ENCODE results near the gene GCC2. TPM values are rescaled to one million over a fixed set of nuclear protein-coding genes. Genes with fewer than 3 reads are reported as not detected.

The GCC2 gene
- total and polyA plus RNA-seq, 2 of the 13 experiments (the other 11 are each of a cell fraction or from before 2014, with no cell fraction given) = 17.6 to 22.5 TPM

- TF ChIP-seq ZSCAN5A (CRISPR knock-in tag; IDR thresholded peaks at IDR 0.05; ENCODE audit: borderline replicate concordance) (no peak), KLF16 (CRISPR knock-in tag; IDR thresholded peaks at IDR 0.05) (no peak)
Observed at GRCh38 chr2:108414945-108415344, 34.1 kb upstream of the GCC2 start (continued).

- Histone ChIP-seq H2AFZ (ENCODE audit: low read length) (no peak overlapping the region), H3K4me3 (replicated peaks in 1 of 3; ENCODE audit: insufficient read depth in 1 of 3, low read depth in 2 of 3, low read length in 3 of 3) (no peak overlapping the region), H4K20me1 (ENCODE audit: insufficient read depth, low read length) (no peaks in the 10 kb centered on the region), H3K36me3 (replicated peaks in 1 of 2; ENCODE audit: control insufficient read depth in 1 of 2, insufficient read depth in 2 of 2, low read length in 2 of 2) (no peaks in the 10 kb centered on the region), H3K9ac (ENCODE audit: insufficient read depth, low read depth, low read length) (no peak overlapping the region), H3K9me3 (ENCODE audit: low read length) (no peaks in the 10 kb centered on the region), H3K27me3 (ENCODE audit: control insufficient read depth in 1 of 2, insufficient read depth in 2 of 2, low read length in 2 of 2) (no peaks in the 10 kb centered on the region), H3K4me1 (ENCODE audit: insufficient read depth, low read length) (peaks cover 23% of the 10 kb centered on the region), H3K79me2 (ENCODE audit: insufficient read depth, low read length) (no peaks in the 10 kb centered on the region), H3K4me2 (ENCODE audit: low read depth, low read length) (no peak overlapping the region), H3K27ac (ENCODE audit: extremely low read length, insufficient read depth, low read length) (no peak overlapping the region)
- ChIA-PET POLR2A (no interaction called here), CTCF (ENCODE audit: low intra/inter-chr PET ratio, low total read pairs) (interaction anchor here (1.1 to 2.3 kb wide), 4 partner anchors 20 to 167 kb away, joined by 3 to 26 read pairs (median 10); no protein-coding TSS in a partner anchor)
- peak; percentile 88 for FAIRE-seq
- peak; percentile 80 for DNase-seq (ENCODE audit: low spot score)
- in situ Hi-C loops (cut with HindIII; ENCODE audit: extremely low pct_ligation_motif_present, low pct_unique_long_range_greater_than_20kb) (loop anchor here (5.0 kb wide), 1 partner anchor 165 kb away; no protein-coding TSS in a partner anchor), intact Hi-C loops (cut with micrococcal nuclease; ENCODE audit: unreplicated experiment) (loop anchor here (1.0 kb wide), 3 partner anchors 32 to 167 kb away; partner anchors contain the start of gene GCC2)
- peak; percentile 100 for ATAC-seq
- no TSS peak for BruUV-seq (replicated peaks)
- WGBS (ENCODE audit: low lambda C conversion rate) = 10% methylated on average over 2 of the region's 2 CpGs
- TF ChIP-seq HMG20A (CRISPR knock-in tag; IDR thresholded peaks at IDR 0.05; ENCODE audit: borderline replicate concordance) = no peak; the same call in 1 of the 2 replicates
- TF ChIP-seq CREM (IDR thresholded peaks at IDR 0.05) = no peak
- no peak for TF ChIP-seq CREM (CRISPR knock-in tag; IDR thresholded peaks at IDR 0.05)
- TF ChIP-seq ZXDC (CRISPR knock-in tag; IDR thresholded peaks at IDR 0.05) = no peak
- TF ChIP-seq ZBTB1 (CRISPR knock-in tag; IDR thresholded peaks at IDR 0.05; ENCODE audit: borderline replicate concordance) = no peak
- 0 out of 2 replicates have a peak, but pooled peaks have one; percentile 38 for TF ChIP-seq FOXA3 (CRISPR knock-in tag; IDR thresholded peaks at IDR 0.05)
- TF ChIP-seq ARID2 (CRISPR knock-in tag; IDR thresholded peaks at IDR 0.05; ENCODE audit: borderline replicate concordance) = no peak
- TF ChIP-seq IKZF5 (CRISPR knock-in tag; IDR thresholded peaks at IDR 0.05) = peak; percentile 42; the same call in 1 of the 2 replicates
- TF ChIP-seq ZBTB26 (CRISPR knock-in tag; IDR thresholded peaks at IDR 0.05; ENCODE audit: borderline replicate concordance) = no peak
- TF ChIP-seq KAT8 (CRISPR knock-in tag; IDR thresholded peaks at IDR 0.05) = 0 out of 2 replicates have a peak, but pooled peaks have one; percentile 26
- no peak for TF ChIP-seq ZNF788 (CRISPR knock-in tag; IDR thresholded peaks at IDR 0.05; ENCODE audit: borderline replicate concordance)
- TF ChIP-seq ZNF136 (CRISPR knock-in tag; IDR thresholded peaks at IDR 0.05; ENCODE audit: low read depth) = 0 out of 2 replicates have a peak, but pooled peaks have one; percentile 45
- peak; percentile 23; the same call in 1 of the 2 replicates for TF ChIP-seq ELF1 (CRISPR knock-in tag; IDR thresholded peaks at IDR 0.05)
- peak; percentile 81; the same call in 1 of the 2 replicates for TF ChIP-seq IRF2 (CRISPR knock-in tag; IDR thresholded peaks at IDR 0.05)
Observed at GRCh38 chr2:108417254-108417653, 31.8 kb upstream of the GCC2 start.
